CD4-positive, alpha-beta T cell (primary cell): ENCODE results near the gene YPEL2. TPM values are rescaled to one million over a fixed set of nuclear protein-coding genes. Genes with fewer than 3 reads are reported as not detected.

Experiments used
- ATAC-seq: fragments of 200-7000 bp; cut with Tn5 transposase; one replicate; pipeline ENCODE4 v1.10.0; 2022; ENCODE audit warnings: mild to moderate bottlenecking; ENCODE audit not compliant: poor library complexity
- CTCF ChIA-PET: fragments of 350-600 bp; sonication (Branson Sonifier 250); formaldehyde crosslinking; loops from one replicate; lab custom pipeline; 2021; ENCODE audit warnings: antibody characterized with exemption, inconsistent platforms; lab: Charles Lee
- POLR2A ChIA-PET: fragments of 350-600 bp; sonication (Branson Sonifier 250); formaldehyde crosslinking; loops from one replicate; lab custom pipeline; 2021; ENCODE audit warnings: antibody characterized with exemption, inconsistent platforms; lab: Charles Lee
- DNase-seq, 14 experiments: peaks; one replicate each; pipeline ENCODE4 v3.0.0-alpha.2; 2013 to 2020; ENCODE audit warnings: mixed read lengths in 2 of 14
- H3K27ac ChIP-seq, 2 donors: one replicate each; pipeline versions ENCODE4 v1.5.1 to v1.7.0; 2013; ENCODE audit warnings: low read length in 2 of 2, low read depth in 1 of 2, mild to moderate bottlenecking in 1 of 2
- H3K27me3 ChIP-seq, 2 experiments: 1 replicate in 1 of 2; 2 replicates in 1 of 2; pipeline versions ENCODE4 v1.6.1 to v1.7.0; 2013; ENCODE audit warnings: low read length in 2 of 2, control low read depth in 1 of 2, mild to moderate bottlenecking in 1 of 2, moderate library complexity in 1 of 2; ENCODE audit not compliant: insufficient read depth in 2 of 2, control insufficient read depth in 1 of 2
- H3K36me3 ChIP-seq: one replicate; pipeline ENCODE4 v1.6.1; 2013; ENCODE audit warnings: low read length, control low read depth; ENCODE audit not compliant: insufficient read depth
- H3K4me1 ChIP-seq: one replicate; pipeline ENCODE4 v1.6.1; 2013; ENCODE audit warnings: low read length, control low read depth; ENCODE audit not compliant: insufficient read depth
- H3K4me3 ChIP-seq: one replicate; pipeline ENCODE4 v1.5.1; 2013; ENCODE audit warnings: mild to moderate bottlenecking, low read length, moderate library complexity
- H3K9me3 ChIP-seq, 2 experiments: 1 replicate in 1 of 2; 2 replicates in 1 of 2; pipeline versions ENCODE4 v1.6.1 to v1.7.0; 2013; ENCODE audit warnings: low read length in 2 of 2, mild to moderate bottlenecking in 2 of 2, control low read depth in 1 of 2, moderate library complexity in 1 of 2; ENCODE audit not compliant: control insufficient read depth in 1 of 2, insufficient read depth in 1 of 2
- H3K27ac Mint-ChIP-seq: one replicate; pipeline ENCODE4 v1.8.0; 2020; ENCODE audit warnings: mixed read lengths
- H3K27me3 Mint-ChIP-seq: one replicate; pipeline ENCODE4 v1.8.0; 2021; ENCODE audit warnings: mixed read lengths
- H3K36me3 Mint-ChIP-seq: one replicate; pipeline ENCODE4 v1.8.0; 2021; ENCODE audit warnings: low read depth, mixed read lengths
- H3K4me1 Mint-ChIP-seq: one replicate; pipeline ENCODE4 v1.8.0; 2021; ENCODE audit warnings: low read depth, mixed read lengths
- H3K4me3 Mint-ChIP-seq: one replicate; pipeline ENCODE4 v1.8.0; 2020; ENCODE audit warnings: mild to moderate bottlenecking, mixed read lengths
- H3K9me3 Mint-ChIP-seq: one replicate; pipeline ENCODE4 v1.8.0; 2020; ENCODE audit warnings: mixed read lengths
- intact Hi-C, 2 experiments: fragments of 100-400 bp; cut with DNase I in 1 of 2; cut with micrococcal nuclease in 1 of 2; formaldehyde crosslinking; loops; one replicate each; pipeline versions ENCODE4 v1.15.1 to v1.9.0; 2023 to 2025; cut with DNase I, micrococcal nuclease
- total RNA-seq, 174 experiments: library from RNA in 2 of 174; stranded (reverse) in 2 of 174; gene quantifications; one replicate each; pipeline ENCODE4 v1.2.3 and lab custom pipeline; 2021 to 2026
- TF ChIP-seq, protein P1 (sequence below): fragments of 200-600 bp; IDR thresholded peaks from one replicate; pipeline ENCODE4 v1.8.0; 2022; ENCODE audit warnings: antibody characterized with exemption, mild to moderate bottlenecking

Gene YPEL2
- total RNA-seq, 2 experiments from 2014 or later, result 69.1 to 71.6 TPM

DNA sequence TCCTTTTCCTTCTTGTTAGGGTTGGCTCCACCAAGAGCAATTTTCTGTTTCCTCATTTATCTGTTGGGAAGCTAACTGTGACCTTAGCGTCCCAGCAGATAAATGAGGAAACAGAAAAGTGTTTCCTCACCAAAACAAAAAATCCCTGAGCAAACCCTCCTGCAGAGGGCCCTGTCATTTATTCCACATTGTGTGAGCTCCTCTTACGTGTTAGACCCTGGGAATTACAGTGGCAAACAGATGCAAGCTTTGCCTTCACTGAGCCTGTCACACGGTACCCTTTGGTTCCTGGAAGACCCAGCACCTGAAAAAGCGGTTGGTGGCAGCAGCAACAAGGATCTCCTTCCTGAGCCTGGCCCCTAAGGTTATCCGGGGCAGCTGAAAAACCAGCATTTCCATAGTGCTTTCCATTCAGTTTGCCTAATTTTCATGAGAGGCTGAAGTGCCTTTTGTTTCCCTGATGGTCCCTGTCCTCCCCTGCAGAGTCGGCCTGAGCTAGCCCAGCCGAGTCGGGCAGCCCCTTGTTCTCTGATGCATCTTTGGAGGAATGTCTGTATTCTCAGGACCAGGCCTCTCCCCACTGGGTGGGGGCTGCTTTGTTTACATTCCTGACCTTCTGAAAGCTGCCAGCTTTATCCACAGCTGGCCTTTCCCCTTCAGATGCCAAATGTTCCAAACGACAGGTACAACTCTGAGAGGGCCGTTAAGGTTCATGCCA is 34.7 kb downstream of the YPEL2 start:
- Mint-ChIP-seq H3K27ac (peak overlapping the region; percentile 89), H3K27me3 (no peaks in the 10 kb centered on the region), H3K4me3 (peak overlapping the region; percentile 79), H3K9me3 (no peaks in the 10 kb centered on the region), H3K36me3 (peaks cover 7% of the 10 kb centered on the region), H3K4me1 (peaks cover 83% of the 10 kb centered on the region)
- intact Hi-C loops, result loop anchor here (5.0 to 10.0 kb wide), 2 partner anchors 34 to 79 kb away; partner anchors contain the start of gene YPEL2 (in 1 of the 2)
- ChIA-PET POLR2A (interaction anchor here (1.0 to 2.4 kb wide), 5 partner anchors 8 to 38 kb away, joined by 3 to 22 read pairs (median 11); no protein-coding TSS in a partner anchor), CTCF (interaction anchor here (1.0 to 3.1 kb wide), 2 partner anchors 37 to 39 kb away, joined by 3 to 13 read pairs; no protein-coding TSS in a partner anchor)
- H3K27me3 ChIP-seq, result no peaks in the 10 kb centered on the region
- TF ChIP-seq, protein P1, sequence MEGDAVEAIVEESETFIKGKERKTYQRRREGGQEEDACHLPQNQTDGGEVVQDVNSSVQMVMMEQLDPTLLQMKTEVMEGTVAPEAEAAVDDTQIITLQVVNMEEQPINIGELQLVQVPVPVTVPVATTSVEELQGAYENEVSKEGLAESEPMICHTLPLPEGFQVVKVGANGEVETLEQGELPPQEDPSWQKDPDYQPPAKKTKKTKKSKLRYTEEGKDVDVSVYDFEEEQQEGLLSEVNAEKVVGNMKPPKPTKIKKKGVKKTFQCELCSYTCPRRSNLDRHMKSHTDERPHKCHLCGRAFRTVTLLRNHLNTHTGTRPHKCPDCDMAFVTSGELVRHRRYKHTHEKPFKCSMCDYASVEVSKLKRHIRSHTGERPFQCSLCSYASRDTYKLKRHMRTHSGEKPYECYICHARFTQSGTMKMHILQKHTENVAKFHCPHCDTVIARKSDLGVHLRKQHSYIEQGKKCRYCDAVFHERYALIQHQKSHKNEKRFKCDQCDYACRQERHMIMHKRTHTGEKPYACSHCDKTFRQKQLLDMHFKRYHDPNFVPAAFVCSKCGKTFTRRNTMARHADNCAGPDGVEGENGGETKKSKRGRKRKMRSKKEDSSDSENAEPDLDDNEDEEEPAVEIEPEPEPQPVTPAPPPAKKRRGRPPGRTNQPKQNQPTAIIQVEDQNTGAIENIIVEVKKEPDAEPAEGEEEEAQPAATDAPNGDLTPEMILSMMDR, result no peak
- no peak overlapping the region for H3K4me3 ChIP-seq
- peak in 2 of 14 experiments; percentile 38 to 43 for DNase-seq
- peaks cover 86% of the 10 kb centered on the region for H3K4me1 ChIP-seq
- no peaks in the 10 kb centered on the region for H3K36me3 ChIP-seq
- H3K9me3 ChIP-seq, result no peaks in the 10 kb centered on the region
- peak overlapping the region; percentile 39 to 71 for H3K27ac ChIP-seq
- no peak for ATAC-seq

DNA sequence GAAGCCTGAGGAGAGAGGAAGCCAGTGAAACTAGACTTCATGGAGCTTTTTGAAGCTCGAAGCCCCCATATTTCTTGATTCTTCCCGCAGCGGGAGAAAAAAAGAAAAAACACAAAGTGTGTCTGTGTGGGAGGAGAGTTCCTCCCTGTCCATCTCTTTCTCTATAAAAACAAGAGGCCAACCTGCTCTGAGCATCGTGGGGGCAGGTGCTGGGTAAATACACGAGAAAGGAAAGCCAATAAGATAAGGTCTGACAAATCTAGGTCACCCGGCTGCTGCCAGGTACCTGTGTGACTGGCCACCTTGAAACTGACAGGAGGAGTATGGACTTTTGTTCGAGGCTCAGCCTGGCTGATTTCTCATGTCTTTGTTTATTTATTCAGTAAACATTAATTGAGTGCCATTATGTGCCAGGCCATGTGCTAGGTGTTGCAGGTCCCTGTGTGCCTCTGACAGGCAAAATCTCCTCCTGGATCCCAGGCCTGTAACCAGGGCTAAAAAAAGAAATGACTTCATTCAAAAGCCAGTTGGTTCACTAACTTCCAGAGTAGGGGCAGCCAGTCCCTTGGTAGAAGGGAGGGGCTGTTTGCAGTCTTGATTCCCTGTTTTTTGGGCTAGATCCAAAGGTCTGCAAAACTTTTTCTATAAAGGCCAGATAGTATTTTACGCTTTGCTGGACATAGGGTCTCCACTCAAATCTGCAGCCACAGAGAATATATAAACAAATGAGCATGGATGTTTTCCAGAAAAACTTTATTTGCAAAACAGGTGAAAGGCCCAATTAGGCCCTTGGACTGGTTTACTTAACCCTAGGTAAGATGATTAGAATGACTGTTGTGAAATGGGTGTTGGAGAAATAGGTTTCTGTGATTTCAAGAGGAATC is 35.6 kb downstream of the YPEL2 start:
- H3K27ac ChIP-seq, result peak overlapping the region; percentile 39 to 71
- H3K36me3 ChIP-seq, result no peaks in the 10 kb centered on the region
- H3K27ac Mint-ChIP-seq, result peak overlapping the region; percentile 89
- H3K27me3 ChIP-seq, result no peaks in the 10 kb centered on the region
- peaks cover 85% of the 10 kb centered on the region for H3K4me1 ChIP-seq
- TF ChIP-seq, protein P1, result no peak
- ATAC-seq, result no peak
- peaks cover 83% of the 10 kb centered on the region for H3K4me1 Mint-ChIP-seq
- intact Hi-C loops, result loop anchor here (5.0 to 10.0 kb wide), 2 partner anchors 35 to 78 kb away; partner anchors contain the start of gene YPEL2 (in 1 of the 2)
- ChIA-PET CTCF (interaction anchor here (3.1 kb wide), 1 partner anchor 37 kb away, joined by 13 read pairs; no protein-coding TSS in a partner anchor), POLR2A (interaction anchor here (2.0 to 2.4 kb wide), 2 partner anchors 35 to 37 kb away, joined by 11 to 22 read pairs; no protein-coding TSS in a partner anchor)
- H3K9me3 ChIP-seq, result no peaks in the 10 kb centered on the region
- peaks cover 7% of the 10 kb centered on the region for H3K36me3 Mint-ChIP-seq
- peak overlapping the region; percentile 31 for H3K4me3 Mint-ChIP-seq
- no peaks in the 10 kb centered on the region for H3K9me3 Mint-ChIP-seq
- no peaks in the 10 kb centered on the region for H3K27me3 Mint-ChIP-seq
- peak in 3 of 14 experiments; percentile 24 to 32 (median 30) for DNase-seq
- H3K4me3 ChIP-seq, result no peak overlapping the region

DNA sequence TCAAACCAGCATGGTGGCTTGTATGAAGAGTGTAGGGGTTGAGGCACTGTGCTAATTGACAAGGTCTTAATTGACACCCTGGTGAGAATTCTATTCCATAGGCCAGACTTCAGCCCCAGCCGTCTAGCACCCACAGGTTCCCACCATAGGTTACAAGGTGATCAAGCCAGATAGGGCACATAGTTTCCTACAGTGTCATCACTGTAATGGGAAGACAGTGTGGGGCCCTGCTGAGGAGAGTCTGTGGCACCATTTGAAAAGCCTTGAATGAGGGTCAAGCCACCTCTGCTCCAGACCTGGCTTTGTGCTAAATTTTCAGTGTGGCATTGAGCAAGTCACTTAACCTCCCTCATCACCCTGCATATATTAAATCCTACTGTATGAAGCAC is 36.2 kb downstream of the YPEL2 start:
- peak overlapping the region; percentile 31 for H3K4me3 Mint-ChIP-seq
- TF ChIP-seq, protein P1, result no peak
- Histone ChIP-seq H3K36me3 (no peaks in the 10 kb centered on the region), H3K4me3 (no peak overlapping the region), H3K4me1 (peaks cover 85% of the 10 kb centered on the region), H3K27me3 (no peaks in the 10 kb centered on the region), H3K9me3 (no peaks in the 10 kb centered on the region), H3K27ac (no peak overlapping the region)
- intact Hi-C loops, result loop anchor here (5.0 to 10.0 kb wide), 2 partner anchors 35 to 77 kb away; partner anchors contain the start of gene YPEL2 (in 1 of the 2)
- H3K27ac Mint-ChIP-seq, result peak overlapping the region; percentile 89
- POLR2A ChIA-PET, result no interaction called here
- no peaks in the 10 kb centered on the region for H3K27me3 Mint-ChIP-seq
- no peak for ATAC-seq
- H3K9me3 Mint-ChIP-seq, result no peaks in the 10 kb centered on the region
- CTCF ChIA-PET, result no interaction called here
- peaks cover 83% of the 10 kb centered on the region for H3K4me1 Mint-ChIP-seq
- H3K36me3 Mint-ChIP-seq, result peaks cover 7% of the 10 kb centered on the region
- DNase-seq, result no peak
